K562 (cell line): ENCODE results near the gene GNGT1. TPM values are rescaled to one million over a fixed set of nuclear protein-coding genes. Genes with fewer than 3 reads are reported as not detected.

Experiments
- ATAC-seq: fragments of 200-7000 bp; cut with Tn5 transposase; 3 replicates; pipeline ENCODE4 v1.9.1; 2020; ENCODE audit warnings: moderate library complexity
- Bru-seq: library from RNA; stranded (reverse); fragments of 400-500 nt; gene quantifications from one replicate; lab custom pipeline; 2021; lab: Mats Ljungman, UMichigan
- BruChase-seq, 2 experiments: library from RNA; stranded (reverse); fragments of 400-500 nt; gene quantifications; one replicate each; lab custom pipeline; 2021; lab: Mats Ljungman, UMichigan
- BruUV-seq: library from RNA; stranded (reverse); fragments of 400-500 nt; replicated peaks from 2 replicates; lab custom pipeline; 2021; lab: Mats Ljungman, UMichigan
- CTCF ChIA-PET: fragments of 300-600 bp; formaldehyde crosslinking; extraction: SDS; loops from one replicate; lab custom pipeline; 2021; ENCODE audit warnings: low intra/inter-chr PET ratio; lab: Yijun Ruan, JAX
- POLR2A ChIA-PET: fragments of 300-600, 350-650 bp; sonication (Branson Sonifier 250); formaldehyde crosslinking; extraction: SDS; loops from one replicate; lab custom pipeline; 2021; ENCODE audit warnings: antibody characterized with exemption, inconsistent platforms; lab: Yijun Ruan, JAX
- DNase-seq, 4 experiments: peaks; one replicate each; pipeline versions ENCODE4 v3.0.0 to v3.0.0-alpha.2; 2011 to 2018; ENCODE audit warnings: low spot score in 3 of 4, mixed read lengths in 3 of 4; ENCODE audit errors: extremely low read depth in 1 of 4
- FAIRE-seq: peaks from 2 replicates; lab custom pipeline; 2011; peaks lifted over from hg19 to GRCh38; lab: Jason Lieb, UNC
- H2AFZ ChIP-seq: 2 replicates; pipeline ENCODE4 v1.6.0; 2011; ENCODE audit warnings: low read depth, low read length, control low read depth, inconsistent platforms
- H3K27ac ChIP-seq: fragments of 200-600 bp; 3 replicates; pipeline ENCODE4 v1.8.0; 2011; ENCODE audit warnings: low read depth, mild to moderate bottlenecking, control low read depth, inconsistent platforms, low read length, moderate library complexity, mixed read lengths; ENCODE audit errors: extremely low read depth
- H3K27me3 ChIP-seq, 2 experiments: fragments of 300-600 bp in 1 of 2; 2 replicates in 1 of 2; 3 replicates in 1 of 2; pipeline versions ENCODE4 v1.6.0 to v1.8.0; 2011; ENCODE audit warnings: inconsistent platforms in 2 of 2, low read length in 2 of 2, mild to moderate bottlenecking in 1 of 2, mixed read lengths in 1 of 2, moderate library complexity in 1 of 2; ENCODE audit not compliant: control insufficient read depth in 2 of 2, insufficient read depth in 2 of 2
- H3K36me3 ChIP-seq: fragments of 300-600 bp; 3 replicates; pipeline ENCODE4 v1.8.0; 2011; ENCODE audit warnings: mild to moderate bottlenecking, low read length, inconsistent platforms; ENCODE audit not compliant: control insufficient read depth, insufficient read depth
- H3K4me1 ChIP-seq, 2 experiments: fragments of 200-600 bp in 1 of 2; replicated peaks in 1 of 2; 2 replicates in 1 of 2; 3 replicates in 1 of 2; pipeline versions ENCODE4 v1.5.1 to v1.8.0; 2011; ENCODE audit warnings: inconsistent platforms in 2 of 2, low read length in 2 of 2, mild to moderate bottlenecking in 1 of 2, mixed read lengths in 1 of 2, moderate library complexity in 1 of 2; ENCODE audit not compliant: control insufficient read depth in 2 of 2, insufficient read depth in 2 of 2
- H3K4me2 ChIP-seq: 2 replicates; pipeline ENCODE4 v1.6.1; 2011; ENCODE audit warnings: low read length, control low read depth, inconsistent platforms, mixed read lengths; ENCODE audit not compliant: insufficient read depth
- H3K4me3 ChIP-seq: fragments of 200-600 bp; sonication (generic), shearing (Covaris generic); 2 replicates; pipeline ENCODE4 v1.5.1; 2016; ENCODE audit warnings: control low read depth, inconsistent platforms
- H3K79me2 ChIP-seq: fragments of 200-600 bp; 3 replicates; pipeline ENCODE4 v1.8.0; 2011; ENCODE audit warnings: low read length, inconsistent platforms; ENCODE audit not compliant: control insufficient read depth, insufficient read depth
- H3K9ac ChIP-seq, 2 experiments: 2 replicates each; pipeline versions ENCODE4 v1.6.0 to v1.6.1; 2011; ENCODE audit warnings: low read depth in 2 of 2, low read length in 2 of 2, control low read depth in 1 of 2, inconsistent platforms in 1 of 2, mild to moderate bottlenecking in 1 of 2, mixed read lengths in 1 of 2; ENCODE audit not compliant: insufficient read depth in 1 of 2
- H3K9me1 ChIP-seq: one replicate; pipeline ENCODE4 v1.6.0; 2011; ENCODE audit warnings: inconsistent platforms, mild to moderate bottlenecking, low read length, moderate library complexity; ENCODE audit not compliant: control insufficient read depth, insufficient read depth
- H3K9me3 ChIP-seq: replicated peaks from 2 replicates; pipeline ENCODE4 v1.5.1; 2011; ENCODE audit warnings: low read depth, low read length, inconsistent platforms; ENCODE audit not compliant: control insufficient read depth, insufficient read depth
- H4K20me1 ChIP-seq: replicated peaks from 2 replicates; pipeline ENCODE4 v1.6.1; 2011; ENCODE audit warnings: low read length, inconsistent platforms, mixed read lengths; ENCODE audit not compliant: control insufficient read depth, insufficient read depth
- RBFOX2 ChIP-seq: fragments of 200-400 bp; formaldehyde crosslinking; IDR thresholded peaks from 2 replicates; pipeline ENCODE4 v1.6.1; 2017; ENCODE audit warnings: low read depth, mild to moderate bottlenecking, low read length, moderate library complexity
- UBTF ChIP-seq, 2 experiments: IDR thresholded peaks; 2 replicates each; pipeline ENCODE4 v1.6.1; 2012; ENCODE audit warnings: improper control_type of control experiment in 2 of 2, low read depth in 2 of 2, low read length in 2 of 2, borderline replicate concordance in 1 of 2
- ZNF717 ChIP-seq: fragments of 250-450 bp; sonication (Bioruptor Pico); IDR thresholded peaks from 2 replicates; pipeline ENCODE4 v1.5.0; 2021
- WGBS: fragments of 100-300 bp; shearing (Covaris generic); methylation state at CpG from one replicate; pipeline ENCODE4 v1.1.6; 2016; ENCODE audit warnings: low coverage, mixed read lengths; ENCODE audit not compliant: insufficient coverage; ENCODE audit errors: missing lambda C conversion rate; 5-methylcytosine and 5-hydroxymethylcytosine counted together
- in situ Hi-C: fragments of 300-500 bp; cut with MboI; formaldehyde crosslinking; loops from 4 replicates; pipeline ENCODE4 v1.15.0; 2018; ENCODE audit warnings: inconsistent platforms, mixed read lengths
- intact Hi-C: fragments of 100-400 bp; cut with micrococcal nuclease; formaldehyde crosslinking; loops from 2 replicates; pipeline ENCODE4 v1.14.2; 2022
- long read RNA-seq, 3 experiments: library from polyadenylated mRNA in 2 of 3; library from RNA in 1 of 3; unstranded in 2 of 3; stranded (forward) in 1 of 3; transcript quantifications; one replicate each; pipeline ENCODE4 v2.0.0, GENCODE V29; 2019 to 2022
- polyA minus RNA-seq, 3 experiments: library from RNA; depleted of rRNA, polyadenylated mRNA; stranded (reverse); fragments of >200 nt; gene quantifications; 2 replicates each; pipeline ENCODE4 v1.2.3, GENCODE V29; 2011
- polyA plus RNA-seq, 8 experiments: library from polyadenylated mRNA; depleted of rRNA in 4 of 8; stranded (reverse) in 5 of 8; unstranded in 3 of 8; fragments of >200 nt; fragmentation: Nextera tagmentation in 2 of 8; fragmentation: Illumina TruSeq in 1 of 8; extraction: Ambion mirVana in 2 of 8; extraction: Trizol in 1 of 8; gene quantifications; 2 replicates each; pipeline versions ENCODE4 v1.2.1 to v1.2.3, GENCODE V29; 2011 to 2014; ENCODE audit warnings: inconsistent platforms in 1 of 8, missing spikeins in 1 of 8
- total RNA-seq, 7 experiments: library from RNA; depleted of rRNA in 6 of 7; stranded (reverse); fragments of >200 nt in 6 of 7; fragmentation: Illumina TruSeq in 2 of 7; extraction: Trizol in 2 of 7; gene quantifications; 2 replicates each; pipeline versions ENCODE4 v1.2.1 to v1.2.3, GENCODE V29; 2011 to 2021; ENCODE audit warnings: low replicate concordance in 1 of 7

Gene GNGT1
- not detected in 2 replicates for total RNA-seq (2011; cell fraction: chromatin; rRNA removed; ENCODE audit: low replicate concordance)
- 0.17 and 0.39 TPM in 2 replicates for total RNA-seq (2011; cell fraction: nucleolus; rRNA removed)
- total RNA-seq (2011; cell fraction: nucleoplasm; rRNA removed), result 0.29 TPM in 1 of 2 replicates, not detected in the other
- total RNA-seq (2014; rRNA removed) (0.29 TPM in 1 of 2 replicates, not detected in the other), total RNA-seq (2014; rRNA removed; fragmentation: Illumina TruSeq; extraction: Trizol) (0.07 and 0.29 TPM in 2 replicates), total RNA-seq (2015; rRNA removed; fragmentation: Illumina TruSeq; extraction: Trizol) (0.33 and 0.49 TPM in 2 replicates), total RNA-seq (2021) (0.78 and 0.83 TPM in 2 replicates), polyA plus RNA-seq (2011; rRNA removed) (0.04 and 0.24 TPM in 2 replicates), polyA plus RNA-seq (2014; fragmentation: Illumina TruSeq; extraction: Trizol) (not detected in 2 replicates), polyA plus RNA-seq (2014; fragmentation: Nextera tagmentation; extraction: Ambion mirVana) (under 1 TPM; 0.51 to 0.83 TPM), polyA plus RNA-seq (2014; rRNA removed) (0.65 TPM in 1 of 2 replicates, not detected in the other), polyA minus RNA-seq (2011; rRNA and poly(A)+ RNA removed) (not detected in 2 replicates), Bru-seq, nascent RNA (percentile 61 among the genes with signal in this experiment), BruChase-seq, experiment 1, labeled RNA remaining after a 2-hour chase (percentile 75 among the genes with signal in this experiment), BruChase-seq, experiment 2, labeled RNA remaining after a 6-hour chase (percentile 77 among the genes with signal in this experiment)
- not detected in 2 replicates for polyA plus RNA-seq (2011; cell fraction: cytosol; rRNA removed)
- 0.20 and 0.26 TPM in 2 replicates for polyA plus RNA-seq (2011; cell fraction: nucleus; rRNA removed)
- 0.19 and 0.26 TPM in 2 replicates for polyA plus RNA-seq (2012)
- polyA minus RNA-seq (2011; cell fraction: cytosol; rRNA and poly(A)+ RNA removed), result 0.64 TPM in 1 of 2 replicates, not detected in the other
- polyA minus RNA-seq (2011; cell fraction: nucleus; rRNA and poly(A)+ RNA removed), result 1.9 and 2.4 TPM in 2 replicates
- long read RNA-seq, experiment 1, partial matches to known transcripts, result 0 of 18 reads
- long read RNA-seq, experiment 1, other reads (novel, unspliced or antisense), result 18 of 18 reads
- long read RNA-seq, experiment 2, partial matches to known transcripts, result 0 of 10 reads
- long read RNA-seq, experiment 2, other reads (novel, unspliced or antisense), result 10 of 10 reads
- long read RNA-seq, experiment 3, partial matches to known transcripts, result 0 of 3 reads
- long read RNA-seq, experiment 3, other reads (novel, unspliced or antisense), result 3 of 3 reads

DNA sequence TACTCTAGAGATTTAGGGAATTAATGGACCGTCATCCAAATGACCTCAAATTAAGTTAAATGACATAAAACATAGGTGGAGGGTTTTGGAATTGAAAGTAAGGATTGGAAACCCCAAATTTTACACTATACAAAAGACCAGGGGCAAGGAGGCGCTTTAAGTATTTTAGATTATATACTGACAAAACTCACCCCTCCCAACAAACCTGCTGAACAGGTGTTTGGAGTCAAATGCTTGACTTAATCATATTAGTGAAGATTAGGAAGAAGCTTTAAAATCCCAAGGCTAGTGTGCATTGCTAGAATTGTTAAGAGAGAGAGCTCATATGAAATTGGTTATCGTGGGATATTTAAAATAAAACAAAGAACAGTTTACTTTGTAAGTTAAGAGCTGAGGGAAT is at the start of gene GNGT1:
Gene GNGT1, plus strand, starts transcription at position 301 of the 400 bp plus-strand sequence. CDS start 180 bp downstream, outside the sequence.
- H4K20me1 ChIP-seq, result no peaks in the 10 kb centered on the region
- POLR2A ChIA-PET, result no interaction called here
- ATAC-seq (no peak), FAIRE-seq (no peak)
- no peaks in the 10 kb centered on the region for H3K27me3 ChIP-seq
- no peaks in the 10 kb centered on the region for H3K36me3 ChIP-seq
- no peak within 1 kb of the TSS for H2AFZ ChIP-seq
- no peaks in the 10 kb centered on the region for H3K9me3 ChIP-seq
- WGBS, result 2% methylated on average over 3 of the region's 3 CpGs
- no peak within 1 kb of the TSS for H3K9ac ChIP-seq
- H3K4me2 ChIP-seq, result no peak within 1 kb of the TSS
- H3K79me2 ChIP-seq, result no peaks in the 10 kb centered on the region
- in situ Hi-C loops, result no loop called here
- no TSS peak for BruUV-seq
- TF ChIP-seq RBFOX2 (no peak), UBTF (IDR thresholded peaks at IDR 0.05; ENCODE audit: borderline replicate concordance in 1 of 2, low read depth in 2 of 2, low read length in 2 of 2) (no peak), ZNF717 (CRISPR knock-in tag) (no peak)
- TF ChIP-seq, all 486 proteins: peak for 0
- CTCF ChIA-PET, result no interaction called here
- no peak within 1 kb of the TSS for H3K4me3 ChIP-seq
- H3K9me1 ChIP-seq, result no peaks in the 10 kb centered on the region
- no peak for DNase-seq
- intact Hi-C loops, result loop anchor here (10.0 kb wide), 1 partner anchor 369 kb away; no protein-coding TSS in a partner anchor
- H3K27ac ChIP-seq, result no peak within 1 kb of the TSS
- H3K4me1 ChIP-seq, result no peaks in the 10 kb centered on the region
